ENCODE measurements around the gene JAG1. TPM values are rescaled to one million over a fixed set of nuclear protein-coding genes. Genes with fewer than 3 reads are reported as not detected.

Gene JAG1
- polyA plus RNA-seq, 1 donor from 2014 or later, result 9.0 TPM

DNA sequence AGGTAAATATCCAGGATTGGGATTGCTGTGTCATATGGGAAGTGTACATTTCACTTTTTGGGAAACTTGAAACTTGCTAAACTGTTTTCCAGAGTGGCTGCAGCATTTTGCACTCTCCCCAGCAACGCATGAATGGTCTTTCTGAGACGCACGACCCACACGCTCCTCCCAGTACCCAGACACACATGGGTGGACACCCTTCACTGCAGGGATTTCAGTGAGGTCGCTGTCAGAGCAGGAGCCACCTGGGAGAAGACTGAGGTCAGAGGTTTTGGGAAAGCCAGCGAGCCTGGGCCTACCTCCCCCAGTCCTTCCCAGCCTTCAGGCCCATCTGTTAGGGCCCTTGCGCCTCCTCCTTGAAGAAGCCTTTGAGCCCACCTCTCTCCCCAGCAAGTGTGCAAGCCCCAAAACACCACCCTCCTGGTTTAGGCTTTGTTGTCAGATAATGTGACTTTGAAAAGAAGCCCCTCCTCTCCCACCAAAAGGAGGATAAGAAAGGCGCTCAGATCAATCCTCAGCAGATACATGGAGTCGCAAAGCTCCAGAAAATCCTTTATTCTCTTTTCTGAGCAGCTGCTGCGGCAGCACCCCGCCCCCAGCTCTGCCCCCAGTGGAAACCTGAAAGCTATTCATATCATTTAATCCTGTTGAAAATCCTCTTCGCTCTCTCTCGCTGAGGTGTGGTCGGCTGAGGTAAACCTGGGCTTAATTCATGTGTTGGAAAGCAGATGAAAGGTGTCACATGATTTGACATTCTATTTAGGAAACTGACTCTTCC lies 12.7 kb upstream of the JAG1 start:
- H3K4me2 ChIP-seq (ENCODE audit: low read length), result no peak overlapping the region
- H3F3A ChIP-seq (ENCODE audit: insufficient read depth, low read length, poor library complexity, severe bottlenecking), result no peaks in the 10 kb centered on the region
- H2AFZ ChIP-seq (ENCODE audit: low read depth, low read length), result no peak overlapping the region
- H4K20me1 ChIP-seq (ENCODE audit: insufficient read depth), result no peaks in the 10 kb centered on the region
- no peaks in the 10 kb centered on the region for H3K9me2 ChIP-seq (ENCODE audit: insufficient read depth, low read length)
- H3K27me3 ChIP-seq (ENCODE audit: insufficient read depth, low read depth, low read length), result no peaks in the 10 kb centered on the region
- no peak overlapping the region for H3K27ac ChIP-seq (ENCODE audit: low read length)
- no peaks in the 10 kb centered on the region for H3K79me2 ChIP-seq (replicated peaks; ENCODE audit: insufficient read depth, low read length)
- no peak overlapping the region for H3K4me3 ChIP-seq (ENCODE audit: low read length)
- H3K9me3 ChIP-seq (ENCODE audit: low read length), result no peaks in the 10 kb centered on the region
- no peak overlapping the region for H3K9ac ChIP-seq (ENCODE audit: low read length)
- H3K36me3 ChIP-seq (ENCODE audit: insufficient read depth, low read length), result no peaks in the 10 kb centered on the region
- TF ChIP-seq TAF1 (IDR thresholded peaks at IDR 0.05; ENCODE audit: low read depth) (no peak), SMC3 (conservative IDR thresholded peaks at IDR 0.05; ENCODE audit: poor library complexity) (no peak), EP300 (conservative IDR thresholded peaks at IDR 0.05; ENCODE audit: poor library complexity, severe bottlenecking) (no peak), EZH2 (IDR thresholded peaks at IDR 0.05; ENCODE audit: borderline replicate concordance, insufficient read depth, low read length, poor library complexity, severe bottlenecking) (no peak), POLR2AphosphoS5 (IDR thresholded peaks at IDR 0.05) (no peak), MXI1 (conservative IDR thresholded peaks at IDR 0.05; ENCODE audit: poor library complexity, severe bottlenecking) (no peak), RAD21 (conservative IDR thresholded peaks at IDR 0.05) (no peak)
- TF ChIP-seq, protein P1, sequence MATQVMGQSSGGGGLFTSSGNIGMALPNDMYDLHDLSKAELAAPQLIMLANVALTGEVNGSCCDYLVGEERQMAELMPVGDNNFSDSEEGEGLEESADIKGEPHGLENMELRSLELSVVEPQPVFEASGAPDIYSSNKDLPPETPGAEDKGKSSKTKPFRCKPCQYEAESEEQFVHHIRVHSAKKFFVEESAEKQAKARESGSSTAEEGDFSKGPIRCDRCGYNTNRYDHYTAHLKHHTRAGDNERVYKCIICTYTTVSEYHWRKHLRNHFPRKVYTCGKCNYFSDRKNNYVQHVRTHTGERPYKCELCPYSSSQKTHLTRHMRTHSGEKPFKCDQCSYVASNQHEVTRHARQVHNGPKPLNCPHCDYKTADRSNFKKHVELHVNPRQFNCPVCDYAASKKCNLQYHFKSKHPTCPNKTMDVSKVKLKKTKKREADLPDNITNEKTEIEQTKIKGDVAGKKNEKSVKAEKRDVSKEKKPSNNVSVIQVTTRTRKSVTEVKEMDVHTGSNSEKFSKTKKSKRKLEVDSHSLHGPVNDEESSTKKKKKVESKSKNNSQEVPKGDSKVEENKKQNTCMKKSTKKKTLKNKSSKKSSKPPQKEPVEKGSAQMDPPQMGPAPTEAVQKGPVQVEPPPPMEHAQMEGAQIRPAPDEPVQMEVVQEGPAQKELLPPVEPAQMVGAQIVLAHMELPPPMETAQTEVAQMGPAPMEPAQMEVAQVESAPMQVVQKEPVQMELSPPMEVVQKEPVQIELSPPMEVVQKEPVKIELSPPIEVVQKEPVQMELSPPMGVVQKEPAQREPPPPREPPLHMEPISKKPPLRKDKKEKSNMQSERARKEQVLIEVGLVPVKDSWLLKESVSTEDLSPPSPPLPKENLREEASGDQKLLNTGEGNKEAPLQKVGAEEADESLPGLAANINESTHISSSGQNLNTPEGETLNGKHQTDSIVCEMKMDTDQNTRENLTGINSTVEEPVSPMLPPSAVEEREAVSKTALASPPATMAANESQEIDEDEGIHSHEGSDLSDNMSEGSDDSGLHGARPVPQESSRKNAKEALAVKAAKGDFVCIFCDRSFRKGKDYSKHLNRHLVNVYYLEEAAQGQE (IDR thresholded peaks at IDR 0.05; ENCODE audit: borderline replicate concordance), result no peak
- TF ChIP-seq, protein P2, sequence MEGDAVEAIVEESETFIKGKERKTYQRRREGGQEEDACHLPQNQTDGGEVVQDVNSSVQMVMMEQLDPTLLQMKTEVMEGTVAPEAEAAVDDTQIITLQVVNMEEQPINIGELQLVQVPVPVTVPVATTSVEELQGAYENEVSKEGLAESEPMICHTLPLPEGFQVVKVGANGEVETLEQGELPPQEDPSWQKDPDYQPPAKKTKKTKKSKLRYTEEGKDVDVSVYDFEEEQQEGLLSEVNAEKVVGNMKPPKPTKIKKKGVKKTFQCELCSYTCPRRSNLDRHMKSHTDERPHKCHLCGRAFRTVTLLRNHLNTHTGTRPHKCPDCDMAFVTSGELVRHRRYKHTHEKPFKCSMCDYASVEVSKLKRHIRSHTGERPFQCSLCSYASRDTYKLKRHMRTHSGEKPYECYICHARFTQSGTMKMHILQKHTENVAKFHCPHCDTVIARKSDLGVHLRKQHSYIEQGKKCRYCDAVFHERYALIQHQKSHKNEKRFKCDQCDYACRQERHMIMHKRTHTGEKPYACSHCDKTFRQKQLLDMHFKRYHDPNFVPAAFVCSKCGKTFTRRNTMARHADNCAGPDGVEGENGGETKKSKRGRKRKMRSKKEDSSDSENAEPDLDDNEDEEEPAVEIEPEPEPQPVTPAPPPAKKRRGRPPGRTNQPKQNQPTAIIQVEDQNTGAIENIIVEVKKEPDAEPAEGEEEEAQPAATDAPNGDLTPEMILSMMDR (IDR thresholded peaks at IDR 0.05; ENCODE audit: poor library complexity, severe bottlenecking), result no peak

DNA sequence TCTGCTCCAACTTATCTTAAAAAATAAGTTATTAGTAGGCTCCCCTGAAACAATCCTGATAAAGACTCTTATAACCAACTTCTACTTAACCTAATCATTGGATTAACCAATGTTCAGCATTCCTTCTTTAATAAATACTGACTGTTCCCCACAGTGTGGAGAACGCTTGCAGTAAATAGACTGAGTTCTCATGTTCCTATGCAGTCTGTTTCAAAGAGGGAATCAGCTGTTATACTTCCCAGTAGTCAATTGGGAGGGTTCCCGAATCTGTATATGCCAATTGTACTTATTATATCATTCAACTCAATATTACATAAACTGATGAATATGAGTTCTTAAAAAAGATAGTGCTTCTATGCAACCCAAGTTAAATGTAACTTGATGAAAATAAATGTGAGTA lies 9.7 kb upstream of the JAG1 start:
- Histone ChIP-seq H3K79me2 (replicated peaks; ENCODE audit: insufficient read depth, low read length) (no peaks in the 10 kb centered on the region), H3K4me3 (ENCODE audit: low read length) (no peak overlapping the region), H3K9ac (ENCODE audit: low read length) (no peak overlapping the region), H3K36me3 (ENCODE audit: insufficient read depth, low read length) (no peaks in the 10 kb centered on the region), H2AFZ (ENCODE audit: low read depth, low read length) (no peak overlapping the region), H3K27me3 (ENCODE audit: insufficient read depth, low read depth, low read length) (no peaks in the 10 kb centered on the region), H3K9me3 (ENCODE audit: low read length) (no peaks in the 10 kb centered on the region), H3K27ac (ENCODE audit: low read length) (no peak overlapping the region), H4K20me1 (ENCODE audit: insufficient read depth) (no peaks in the 10 kb centered on the region), H3K9me2 (ENCODE audit: insufficient read depth, low read length) (no peaks in the 10 kb centered on the region), H3K4me2 (ENCODE audit: low read length) (no peak overlapping the region), H3F3A (ENCODE audit: insufficient read depth, low read length, poor library complexity, severe bottlenecking) (no peaks in the 10 kb centered on the region)
- TF ChIP-seq EP300 (conservative IDR thresholded peaks at IDR 0.05; ENCODE audit: poor library complexity, severe bottlenecking) (no peak), RAD21 (conservative IDR thresholded peaks at IDR 0.05) (no peak), SMC3 (conservative IDR thresholded peaks at IDR 0.05; ENCODE audit: poor library complexity) (no peak), TAF1 (IDR thresholded peaks at IDR 0.05; ENCODE audit: low read depth) (no peak), MXI1 (conservative IDR thresholded peaks at IDR 0.05; ENCODE audit: poor library complexity, severe bottlenecking) (no peak)
- TF ChIP-seq, protein P2 (IDR thresholded peaks at IDR 0.05; ENCODE audit: poor library complexity, severe bottlenecking), result no peak
- TF ChIP-seq, protein P1 (IDR thresholded peaks at IDR 0.05; ENCODE audit: borderline replicate concordance), result no peak

Measured in neural cell (in vitro differentiated cells).